Skeletal muscle cell (primary cell): ENCODE measurements around the gene SLC13A3.

Experiments
- DNase-seq: peaks from one replicate; pipeline ENCODE4 v3.0.0-alpha.2; 2010; ENCODE audit warnings: low read depth
- H3K4me3 ChIP-seq: 2 replicates; pipeline ENCODE4 v1.5.1; 2011; ENCODE audit warnings: low read depth, mild to moderate bottlenecking, control low read depth, low read length, moderate library complexity

SLC13A3 gene

GRCh38 chr20:46661659-46662058 lies 10.4 kb upstream of the SLC13A3 start:
- DNase-seq, result no peak
- no peak overlapping the region for H3K4me3 ChIP-seq

GRCh38 chr20:46660487-46660886 lies 9.2 kb upstream of the SLC13A3 start:
- H3K4me3 ChIP-seq, result no peak overlapping the region
- no peak for DNase-seq

GRCh38 chr20:46657618-46658017 lies 6.4 kb upstream of the SLC13A3 start:
- DNase-seq, result no peak
- H3K4me3 ChIP-seq, result no peak overlapping the region

- H3K4me3 ChIP-seq, result no peak overlapping the region
- no peak for DNase-seq
These were observed 5.9 kb upstream of the SLC13A3 start for GRCh38 chr20:46657137-46657536.

GRCh38 chr20:46652699-46653098 lies 1.4 kb upstream of the SLC13A3 start:
- H3K4me3 ChIP-seq, result no peak overlapping the region
- no peak for DNase-seq

- no peak overlapping the region for H3K4me3 ChIP-seq
- no peak for DNase-seq
These were observed 626 bp downstream of the SLC13A3 start for GRCh38 chr20:46650575-46651090.

GRCh38 chr20:46649965-46650542 lies 1.2 kb downstream of the SLC13A3 start:
- H3K4me3 ChIP-seq, result no peak overlapping the region
- DNase-seq, result no peak

- DNase-seq, result no peak
- H3K4me3 ChIP-seq, result no peak overlapping the region
These were observed 1.7 kb downstream of the SLC13A3 start for GRCh38 chr20:46649650-46649949.

GRCh38 chr20:46648903-46649649 lies 2.2 kb downstream of the SLC13A3 start:
- no peak for DNase-seq
- no peak overlapping the region for H3K4me3 ChIP-seq

- no peak overlapping the region for H3K4me3 ChIP-seq
- no peak for DNase-seq
These were observed 3.8 kb downstream of the SLC13A3 start for GRCh38 chr20:46647469-46647868.

GRCh38 chr20:46646659-46647380 lies 4.4 kb downstream of the SLC13A3 start:
- H3K4me3 ChIP-seq, result no peak overlapping the region
- no peak for DNase-seq

GRCh38 chr20:46646122-46646521 lies 5.1 kb downstream of the SLC13A3 start:
- H3K4me3 ChIP-seq, result no peak overlapping the region
- no peak for DNase-seq

GRCh38 chr20:46644733-46645132 lies 6.5 kb downstream of the SLC13A3 start:
- H3K4me3 ChIP-seq, result no peak overlapping the region
- no peak for DNase-seq

- no peak for DNase-seq
- no peak overlapping the region for H3K4me3 ChIP-seq
These were observed 7.1 kb downstream of the SLC13A3 start for GRCh38 chr20:46644160-46644559.

GRCh38 chr20:46642969-46643343 lies 8.3 kb downstream of the SLC13A3 start:
- no peak for DNase-seq
- no peak overlapping the region for H3K4me3 ChIP-seq

GRCh38 chr20:46642265-46642968 lies 8.8 kb downstream of the SLC13A3 start:
- no peak for DNase-seq
- H3K4me3 ChIP-seq, result no peak overlapping the region

- no peak for DNase-seq
- no peak overlapping the region for H3K4me3 ChIP-seq
These were observed 9.8 kb downstream of the SLC13A3 start for GRCh38 chr20:46641424-46641823.

- DNase-seq, result no peak
- no peak overlapping the region for H3K4me3 ChIP-seq
These were observed 10.5 kb downstream of the SLC13A3 start for GRCh38 chr20:46640536-46641311.

- H3K4me3 ChIP-seq, result no peak overlapping the region
- DNase-seq, result no peak
These were observed 11.2 kb downstream of the SLC13A3 start for GRCh38 chr20:46640044-46640443.
